Gastrocnemius medialis (tissue), 4 donors: ENCODE data around the gene GRIK2. TPM values are rescaled to one million over a fixed set of nuclear protein-coding genes. Genes with fewer than 3 reads are reported as not detected.

Experiments used
- ATAC-seq, 2 donors: fragments of 150-250 bp; one replicate each; pipeline ENCODE4 v1.9.1; 2016
- DNase-seq, 2 donors: peaks; one replicate each; pipeline ENCODE4 v3.0.0-alpha.2; 2019
- H3K27ac ChIP-seq, 4 donors: fragments of 200-600 bp; sonication (generic); 1 replicate in 1 of 4; 2 replicates in 3 of 4; pipeline ENCODE4 v1.5.1; 2016 to 2018; ENCODE audit warnings: mild to moderate bottlenecking in 2 of 4, moderate library complexity in 1 of 4
- H3K27me3 ChIP-seq, 3 donors: fragments of 200-600 bp; sonication (generic) in 2 of 3; 1 replicate in 1 of 3; 2 replicates in 2 of 3; pipeline versions ENCODE4 v1.5.1 to v1.6.0; 2016 to 2019; ENCODE audit warnings: mild to moderate bottlenecking in 1 of 3, moderate library complexity in 1 of 3
- H3K36me3 ChIP-seq, 2 donors: fragments of 200-600 bp; sonication (generic) in 1 of 2; one replicate each; pipeline ENCODE4 v1.5.1; 2017 to 2018
- H3K4me1 ChIP-seq, 2 donors: fragments of 200-600 bp; sonication (generic) in 1 of 2; one replicate each; pipeline ENCODE4 v1.5.1; 2016 to 2017; ENCODE audit warnings: mild to moderate bottlenecking in 2 of 2
- H3K4me3 ChIP-seq, 4 donors: fragments of 200-600 bp; sonication (generic) in 3 of 4; 1 replicate in 1 of 4; 2 replicates in 3 of 4; pipeline ENCODE4 v1.5.1; 2016 to 2019; ENCODE audit warnings: mild to moderate bottlenecking in 2 of 4
- H3K9me3 ChIP-seq, 3 donors: fragments of 200-600 bp; sonication (generic) in 2 of 3; 1 replicate in 1 of 3; 2 replicates in 2 of 3; pipeline ENCODE4 v1.5.1; 2016 to 2019
- CTCF ChIP-seq, 5 experiments: fragments of 450-650 bp in 3 of 5; fragments of 200-600 bp in 2 of 5; sonication (generic) in 2 of 5; IDR thresholded peaks in 4 of 5; conservative IDR thresholded peaks in 1 of 5; 1 replicate in 4 of 5; 2 replicates in 1 of 5; pipeline ENCODE4 v1.5.1; 2016 to 2019; ENCODE audit warnings: antibody characterized with exemption in 5 of 5, mild to moderate bottlenecking in 3 of 5, moderate library complexity in 3 of 5
- POLR2A ChIP-seq, 2 donors: fragments of 450-650 bp; IDR thresholded peaks; one replicate each; pipeline ENCODE4 v1.6.1; 2017; ENCODE audit warnings: antibody characterized with exemption in 2 of 2, mild to moderate bottlenecking in 2 of 2, moderate library complexity in 2 of 2
- in situ Hi-C, 4 donors: fragments of 200-750 bp; cut with MboI; loops; one replicate each; pipeline versions ENCODE4 v1.15.0 to v1.8.0; 2017; ENCODE audit warnings: low sequenced_read_pairs in 4 of 4
- intact Hi-C: fragments of 100-400 bp; cut with DNase I; formaldehyde crosslinking; loops from one replicate; pipeline ENCODE4 v1.15.1; 2023; ENCODE audit warnings: low total_unique reads
- total RNA-seq, 4 donors: library from RNA; depleted of rRNA; stranded (reverse); fragments of >200 nt; gene quantifications; one replicate each; pipeline versions ENCODE4 v1.1.0 to v1.2.3, GENCODE V29; 2016

GRIK2 gene
- total RNA-seq, 4 donors from 2014 or later, result 0.39 to 5.1 (median 0.79) TPM

GRCh38 chr6:101779051-101779844, 385.7 kb downstream of the GRIK2 start:
- no peak for ATAC-seq
- Histone ChIP-seq H3K27me3 (no peaks in the 10 kb centered on the region), H3K9me3 (no peaks in the 10 kb centered on the region), H3K4me1 (no peaks in the 10 kb centered on the region), H3K27ac (no peak overlapping the region), H3K4me3 (no peak overlapping the region), H3K36me3 (no peaks in the 10 kb centered on the region)
- in situ Hi-C loops, result no loop called here
- no peak for DNase-seq
- intact Hi-C loops, result no loop called here
- TF ChIP-seq POLR2A (IDR thresholded peaks at IDR 0.05), result no peak
- no peak for TF ChIP-seq CTCF (IDR thresholded peaks at IDR 0.05 in 4 of 5, conservative IDR thresholded peaks at IDR 0.05 in 1 of 5)

GRCh38 chr6:101783287-101783686, 389.8 kb downstream of the GRIK2 start:
- intact Hi-C loops, result no loop called here

DNA sequence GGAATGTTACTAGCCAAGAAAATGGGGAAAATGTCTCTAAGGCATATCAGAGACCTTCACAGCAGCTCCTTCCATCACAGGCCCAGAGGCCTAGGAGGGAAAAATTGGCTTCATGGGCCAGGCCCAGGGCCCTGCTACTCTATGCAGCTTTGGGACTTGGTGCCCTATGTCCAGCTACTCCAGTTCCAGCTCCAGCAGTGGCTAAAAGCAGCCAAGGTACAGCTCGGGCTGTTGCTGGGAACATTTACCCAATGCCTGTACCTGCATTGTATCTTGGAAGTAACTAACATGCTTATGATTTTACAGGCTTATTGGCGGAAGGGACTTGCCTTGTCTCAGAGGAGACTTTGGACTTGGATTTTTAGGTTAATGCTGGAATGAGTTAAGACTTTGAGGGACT, 390.6 kb downstream of the GRIK2 start:
- ATAC-seq (no peak), DNase-seq (no peak)
- Histone ChIP-seq H3K27me3 (no peaks in the 10 kb centered on the region), H3K9me3 (no peaks in the 10 kb centered on the region), H3K36me3 (no peaks in the 10 kb centered on the region), H3K4me1 (no peaks in the 10 kb centered on the region), H3K4me3 (no peak overlapping the region), H3K27ac (no peak overlapping the region)
- no peak for TF ChIP-seq POLR2A (IDR thresholded peaks at IDR 0.05)
- no peak for TF ChIP-seq CTCF (IDR thresholded peaks at IDR 0.05 in 4 of 5, conservative IDR thresholded peaks at IDR 0.05 in 1 of 5)
- intact Hi-C loops, result no loop called here
- in situ Hi-C loops, result no loop called here

More at GRCh38 chr6:101783287-101783686, 389.8 kb downstream of the GRIK2 start:
- no peaks in the 10 kb centered on the region for H3K36me3 ChIP-seq
- H3K27ac ChIP-seq, result no peak overlapping the region
- TF ChIP-seq CTCF (IDR thresholded peaks at IDR 0.05 in 4 of 5, conservative IDR thresholded peaks at IDR 0.05 in 1 of 5) (no peak), POLR2A (IDR thresholded peaks at IDR 0.05) (no peak)
- H3K27me3 ChIP-seq, result no peaks in the 10 kb centered on the region
- ATAC-seq, result no peak
- in situ Hi-C loops, result no loop called here
- H3K9me3 ChIP-seq, result no peaks in the 10 kb centered on the region
- no peak for DNase-seq
- H3K4me1 ChIP-seq, result no peaks in the 10 kb centered on the region
- no peak overlapping the region for H3K4me3 ChIP-seq

DNA sequence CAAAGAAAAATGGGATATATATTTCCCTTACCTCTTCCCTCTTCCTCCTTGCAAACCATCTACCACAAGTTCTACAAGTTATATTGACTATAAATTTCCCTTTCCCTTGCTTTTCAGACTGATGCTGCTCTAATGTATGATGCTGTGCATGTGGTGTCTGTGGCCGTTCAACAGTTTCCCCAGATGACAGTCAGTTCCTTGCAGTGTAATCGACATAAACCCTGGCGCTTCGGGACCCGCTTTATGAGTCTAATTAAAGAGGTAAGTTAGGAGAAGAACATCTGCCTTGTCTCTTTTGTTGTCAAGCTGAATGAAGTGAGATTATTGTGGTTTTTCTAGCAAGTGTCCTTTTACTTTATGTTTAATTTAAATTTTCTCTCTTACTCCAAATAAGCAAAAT, 406.0 kb downstream of the GRIK2 start:
- Histone ChIP-seq H3K36me3 (no peaks in the 10 kb centered on the region), H3K9me3 (no peaks in the 10 kb centered on the region), H3K4me1 (no peaks in the 10 kb centered on the region), H3K4me3 (no peak overlapping the region), H3K27ac (no peak overlapping the region), H3K27me3 (no peaks in the 10 kb centered on the region)
- in situ Hi-C loops (no loop called here), intact Hi-C loops (no loop called here)
- ATAC-seq, result no peak
- DNase-seq, result no peak
- no peak for TF ChIP-seq CTCF (IDR thresholded peaks at IDR 0.05 in 4 of 5, conservative IDR thresholded peaks at IDR 0.05 in 1 of 5)
- no peak for TF ChIP-seq POLR2A (IDR thresholded peaks at IDR 0.05)
